B cell (primary cell): ENCODE results near the gene SPINDOC. TPM values are rescaled to one million over a fixed set of nuclear protein-coding genes. Genes with fewer than 3 reads are reported as not detected.

Source experiments
- ATAC-seq: fragments of 200-7000 bp; cut with Tn5 transposase; one replicate; pipeline ENCODE4 v1.10.0; 2021; ENCODE audit warnings: low read depth, mild to moderate bottlenecking, moderate number of reproducible peaks, moderate library complexity
- CTCF ChIA-PET: fragments of 350-600 bp; sonication (Branson Sonifier 250); formaldehyde crosslinking; loops from one replicate; lab custom pipeline; 2021; ENCODE audit warnings: antibody characterized with exemption, inconsistent platforms; lab: Charles Lee
- POLR2A ChIA-PET: fragments of 350-600 bp; sonication (Branson Sonifier 250); formaldehyde crosslinking; loops from one replicate; lab custom pipeline; 2021; ENCODE audit warnings: antibody characterized with exemption; lab: Charles Lee
- DNase-seq: peaks from one replicate; pipeline ENCODE4 v3.0.0; 2013
- H2AFZ ChIP-seq: 2 replicates; pipeline ENCODE4 v1.6.1; 2012; ENCODE audit warnings: mild to moderate bottlenecking, low read depth, low read length; ENCODE audit not compliant: insufficient read depth, poor library complexity, severe bottlenecking
- H3K27ac ChIP-seq, 2 donors: 1 replicate in 1 of 2; 2 replicates in 1 of 2; pipeline ENCODE4 v1.5.1; 2012 to 2013; ENCODE audit warnings: low read length in 2 of 2, mild to moderate bottlenecking in 2 of 2, moderate library complexity in 1 of 2
- H3K27me3 ChIP-seq, 4 experiments: fragments of 200-600 bp in 1 of 4; sonication (generic) in 1 of 4; replicated peaks in 1 of 4; 1 replicate in 2 of 4; 2 replicates in 2 of 4; pipeline versions ENCODE4 v1.6.1 to v1.7.0; 2013 to 2016; ENCODE audit warnings: low read length in 3 of 4, mild to moderate bottlenecking in 2 of 4, mixed read lengths in 1 of 4, moderate library complexity in 1 of 4; ENCODE audit not compliant: insufficient read depth in 4 of 4, control insufficient read depth in 3 of 4; ENCODE audit errors: control extremely low read depth in 1 of 4
- H3K36me3 ChIP-seq, 2 experiments: replicated peaks in 1 of 2; 1 replicate in 1 of 2; 2 replicates in 1 of 2; pipeline versions ENCODE4 v1.6.1 to v1.7.1; 2013; ENCODE audit warnings: low read length in 1 of 2; ENCODE audit not compliant: insufficient read depth in 2 of 2, control insufficient read depth in 1 of 2; ENCODE audit errors: control extremely low read depth in 1 of 2, extremely low read depth in 1 of 2
- H3K4me1 ChIP-seq, 2 donors: fragments of 200-600 bp in 1 of 2; sonication (generic) in 1 of 2; 1 replicate in 1 of 2; 2 replicates in 1 of 2; pipeline versions ENCODE4 v1.5.1 to v1.6.1; 2013 to 2017; ENCODE audit warnings: low read length in 2 of 2; ENCODE audit not compliant: control insufficient read depth in 2 of 2, insufficient read depth in 2 of 2
- H3K4me2 ChIP-seq: replicated peaks from 2 replicates; pipeline ENCODE3; 2012; ENCODE audit warnings: mild to moderate bottlenecking, low read depth, low read length; ENCODE audit not compliant: poor library complexity, severe bottlenecking
- H3K4me3 ChIP-seq, 5 experiments: fragments of 200-600 bp in 1 of 5; sonication (generic) in 1 of 5; 1 replicate in 3 of 5; 2 replicates in 2 of 5; pipeline versions ENCODE4 v1.5.1 to v1.7.0; 2011 to 2016; ENCODE audit warnings: low read length in 4 of 5, mild to moderate bottlenecking in 4 of 5, low read depth in 2 of 5, control low read depth in 1 of 5, moderate library complexity in 1 of 5; ENCODE audit not compliant: insufficient read depth in 1 of 5; ENCODE audit errors: control extremely low read depth in 1 of 5, extremely low read depth in 1 of 5
- H3K79me2 ChIP-seq: fragments of 200-600 bp; sonication (generic); one replicate; pipeline ENCODE4 v1.6.0; 2016; ENCODE audit warnings: low read length; ENCODE audit not compliant: control insufficient read depth, insufficient read depth
- H3K9ac ChIP-seq: fragments of 200-600 bp; sonication (generic); 2 replicates; pipeline ENCODE4 v1.6.1; 2017; ENCODE audit warnings: mild to moderate bottlenecking, low read length, moderate library complexity
- H3K9me3 ChIP-seq, 3 donors: one replicate each; pipeline versions ENCODE4 v1.6.1 to v1.7.1; 2013; ENCODE audit warnings: low read length in 2 of 3; ENCODE audit not compliant: control insufficient read depth in 2 of 3, insufficient read depth in 1 of 3; ENCODE audit errors: control extremely low read depth in 1 of 3
- H4K20me1 ChIP-seq: 2 replicates; pipeline ENCODE4 v1.6.0; 2012; ENCODE audit warnings: mild to moderate bottlenecking, low read length; ENCODE audit not compliant: insufficient read depth, control insufficient read depth, poor library complexity, severe bottlenecking
- H3K27ac Mint-ChIP-seq: one replicate; pipeline ENCODE4 v1.8.0; 2021; ENCODE audit warnings: mixed read lengths
- H3K27me3 Mint-ChIP-seq: one replicate; pipeline ENCODE4 v1.8.0; 2021; ENCODE audit warnings: mixed read lengths
- H3K4me1 Mint-ChIP-seq: one replicate; pipeline ENCODE4 v1.8.0; 2021; ENCODE audit warnings: mixed read lengths
- H3K4me3 Mint-ChIP-seq: one replicate; pipeline ENCODE4 v1.8.0; 2021; ENCODE audit warnings: mixed read lengths
- H3K9me3 Mint-ChIP-seq: one replicate; pipeline ENCODE4 v1.8.0; 2022; ENCODE audit warnings: mixed read lengths; ENCODE audit not compliant: insufficient read depth
- EZH2 ChIP-seq: IDR thresholded peaks from 2 replicates; pipeline ENCODE4 v1.6.1; 2012; ENCODE audit warnings: borderline replicate concordance, low read depth, mild to moderate bottlenecking, moderate library complexity, low read length; ENCODE audit not compliant: insufficient read depth, poor library complexity, severe bottlenecking
- WGBS: methylation state at CpG from one replicate; pipeline ENCODE4 v1.1.5; 2013; ENCODE audit warnings: missing lambda C conversion rate; ENCODE audit not compliant: insufficient coverage; 5-methylcytosine and 5-hydroxymethylcytosine counted together
- intact Hi-C: fragments of 100-400 bp; cut with micrococcal nuclease; formaldehyde crosslinking; loops from one replicate; pipeline ENCODE4 v1.10.0; 2022
- polyA plus RNA-seq: library from polyadenylated mRNA; depleted of rRNA; stranded (reverse); fragments of >200 nt; gene quantifications from 2 replicates; pipeline ENCODE4 v1.2.3, GENCODE V29; 2012
- total RNA-seq, 2 donors: library from RNA; stranded (reverse); fragments of 120-200 nt in 1 of 2; gene quantifications; 1 replicate in 1 of 2; 2 replicates in 1 of 2; pipeline versions ENCODE4 v1.2.3 to v1.2.4, GENCODE V29; 2013 to 2022
- TF ChIP-seq, protein P1 (sequence below): fragments of 200-600 bp; IDR thresholded peaks from one replicate; pipeline ENCODE4 v1.8.0; 2022; ENCODE audit warnings: antibody characterized with exemption, mild to moderate bottlenecking

SPINDOC gene
- total and polyA plus RNA-seq, 2 donors (not counting 1 experiment from before 2014, with no cell fraction given), result 10.5 to 23.9 TPM

DNA sequence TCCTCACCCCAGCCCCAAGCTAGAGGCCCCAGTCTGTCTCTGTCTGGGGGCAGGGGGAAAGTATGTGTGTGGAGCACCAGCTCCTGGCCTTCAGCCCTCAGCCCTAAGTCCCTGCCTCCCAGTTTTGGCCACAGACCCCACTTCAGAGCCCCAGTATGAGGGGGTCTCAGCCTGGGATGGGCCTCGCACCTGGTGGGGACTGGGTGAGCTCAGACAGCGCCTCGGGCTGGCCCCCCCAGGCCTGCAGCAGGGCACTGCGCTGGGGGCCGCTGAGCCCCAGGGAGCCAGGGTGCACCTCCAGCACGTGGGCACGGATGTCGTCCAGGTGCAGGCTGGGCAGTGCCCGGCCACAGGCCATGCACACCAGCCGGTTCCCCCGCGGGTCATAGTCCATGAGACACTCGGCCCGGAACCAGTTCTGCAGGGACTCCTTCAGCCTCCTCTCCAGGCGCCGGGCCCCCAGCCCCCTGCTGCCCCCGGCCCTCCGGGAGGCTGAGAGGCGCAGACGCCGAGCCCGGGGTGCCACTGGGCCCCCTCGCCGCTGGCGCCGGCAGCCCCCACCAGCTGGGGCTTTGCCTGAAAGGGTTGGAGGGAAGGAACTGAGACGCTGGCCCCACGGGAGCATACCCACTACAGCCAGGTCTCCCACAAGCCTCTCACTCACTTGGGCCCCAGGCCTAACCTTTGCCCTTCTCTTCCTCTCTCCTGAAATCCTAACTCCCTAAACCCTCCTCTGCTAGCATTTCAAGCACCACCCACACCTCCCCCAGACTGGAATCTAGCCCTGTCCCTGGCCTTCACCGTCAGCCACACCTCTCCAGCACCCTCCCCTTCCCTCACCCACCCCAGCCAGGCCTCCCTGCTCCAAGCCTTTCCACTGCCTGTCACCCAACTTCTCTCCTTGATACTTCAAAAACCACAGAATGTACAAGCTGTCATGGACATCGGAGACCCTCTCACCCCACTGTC lies 48.3 kb upstream of the SPINDOC start:
- no peaks in the 10 kb centered on the region for H3K9me3 Mint-ChIP-seq
- 93% methylated on average over 30 of the region's 30 CpGs for WGBS

More for the DNA sequence above, 48.3 kb upstream of the SPINDOC start:
- Mint-ChIP-seq H3K4me3 (no peak overlapping the region), H3K27ac (no peak overlapping the region), H3K4me1 (peaks cover 13% of the 10 kb centered on the region), H3K27me3 (no peaks in the 10 kb centered on the region)
- Histone ChIP-seq H4K20me1 (peaks cover 18% of the 10 kb centered on the region), H3K4me2 (no peak overlapping the region), H3K9ac (no peak overlapping the region), H3K36me3 (peaks cover 0 to 2% of the 10 kb centered on the region in 2 experiments), H3K79me2 (peaks cover 12% of the 10 kb centered on the region), H3K9me3 (no peaks in the 10 kb centered on the region), H3K4me3 (no peak overlapping the region), H3K4me1 (peaks cover 13 to 20% of the 10 kb centered on the region in 2 donors), H2AFZ (no peak overlapping the region), H3K27ac (no peak overlapping the region), H3K27me3 (peaks cover 0 to 8% (median under 1%) of the 10 kb centered on the region in 4 experiments)
- POLR2A ChIA-PET, result no interaction called here
- DNase-seq, result peak; percentile 18
- TF ChIP-seq, protein P1, sequence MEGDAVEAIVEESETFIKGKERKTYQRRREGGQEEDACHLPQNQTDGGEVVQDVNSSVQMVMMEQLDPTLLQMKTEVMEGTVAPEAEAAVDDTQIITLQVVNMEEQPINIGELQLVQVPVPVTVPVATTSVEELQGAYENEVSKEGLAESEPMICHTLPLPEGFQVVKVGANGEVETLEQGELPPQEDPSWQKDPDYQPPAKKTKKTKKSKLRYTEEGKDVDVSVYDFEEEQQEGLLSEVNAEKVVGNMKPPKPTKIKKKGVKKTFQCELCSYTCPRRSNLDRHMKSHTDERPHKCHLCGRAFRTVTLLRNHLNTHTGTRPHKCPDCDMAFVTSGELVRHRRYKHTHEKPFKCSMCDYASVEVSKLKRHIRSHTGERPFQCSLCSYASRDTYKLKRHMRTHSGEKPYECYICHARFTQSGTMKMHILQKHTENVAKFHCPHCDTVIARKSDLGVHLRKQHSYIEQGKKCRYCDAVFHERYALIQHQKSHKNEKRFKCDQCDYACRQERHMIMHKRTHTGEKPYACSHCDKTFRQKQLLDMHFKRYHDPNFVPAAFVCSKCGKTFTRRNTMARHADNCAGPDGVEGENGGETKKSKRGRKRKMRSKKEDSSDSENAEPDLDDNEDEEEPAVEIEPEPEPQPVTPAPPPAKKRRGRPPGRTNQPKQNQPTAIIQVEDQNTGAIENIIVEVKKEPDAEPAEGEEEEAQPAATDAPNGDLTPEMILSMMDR, result no peak
- TF ChIP-seq EZH2, result no peak
- intact Hi-C loops, result no loop called here
- ATAC-seq, result no peak
- CTCF ChIA-PET, result interaction anchor here (1.2 kb wide), 1 partner anchor 73 kb away, joined by 4 read pairs; no protein-coding TSS in a partner anchor
